Panc1 (cell line): ENCODE measurements around the gene PTAR1. TPM values are rescaled to one million over a fixed set of nuclear protein-coding genes. Genes with fewer than 3 reads are reported as not detected.

Experiments used
- ATAC-seq: fragments of 200-7000 bp; cut with Tn5 transposase; 2 replicates; pipeline ENCODE4 v1.9.1; 2020; ENCODE audit warnings: mild to moderate bottlenecking, moderate library complexity
- Bru-seq: library from RNA; stranded (reverse); fragments of 400-500 nt; gene quantifications from one replicate; lab custom pipeline; 2021; lab: Mats Ljungman, UMichigan
- BruChase-seq, 2 experiments: library from RNA; stranded (reverse); fragments of 400-500 nt; gene quantifications; one replicate each; lab custom pipeline; 2021; lab: Mats Ljungman, UMichigan
- BruUV-seq: library from RNA; stranded (reverse); fragments of 400-500 nt; replicated peaks from 2 replicates; lab custom pipeline; 2021; lab: Mats Ljungman, UMichigan
- CTCF ChIA-PET: fragments of 300-600 bp; sonication (Branson Sonifier 250); formaldehyde crosslinking; loops from one replicate; lab custom pipeline; 2022; ENCODE audit warnings: antibody characterized with exemption; lab: Charles Lee
- POLR2A ChIA-PET: fragments of 300-600 bp; sonication (Branson Sonifier 250); formaldehyde crosslinking; loops from one replicate; lab custom pipeline; 2022; ENCODE audit warnings: antibody characterized with exemption; lab: Charles Lee
- DNase-seq: peaks from one replicate; pipeline ENCODE4 v3.0.0-alpha.2; 2010; ENCODE audit warnings: low read depth, low spot score
- H3K27ac ChIP-seq: 2 replicates; pipeline ENCODE4 v1.5.1; 2011; ENCODE audit warnings: mild to moderate bottlenecking, low read length, inconsistent platforms
- H3K27me3 ChIP-seq: fragments of 200-500 bp; sonication (Bioruptor generic); 2 replicates; pipeline ENCODE4 v1.6.0; 2014; ENCODE audit warnings: low read length, inconsistent platforms; ENCODE audit not compliant: control insufficient read depth, insufficient read depth
- H3K36me3 ChIP-seq: fragments of 200-500 bp; sonication (Bioruptor generic); 2 replicates; pipeline ENCODE4 v1.5.1; 2014; ENCODE audit warnings: inconsistent platforms, mild to moderate bottlenecking, low read length, moderate library complexity; ENCODE audit not compliant: control insufficient read depth, insufficient read depth
- H3K4me1 ChIP-seq: 2 replicates; pipeline ENCODE4 v1.5.1; 2011; ENCODE audit warnings: inconsistent platforms, mild to moderate bottlenecking, low read length, moderate library complexity; ENCODE audit not compliant: control insufficient read depth, insufficient read depth
- H3K4me3 ChIP-seq, 2 experiments: 2 replicates each; pipeline ENCODE4 v1.5.1; 2011 to 2012; ENCODE audit warnings: low read depth in 2 of 2, low read length in 2 of 2, mild to moderate bottlenecking in 2 of 2, inconsistent platforms in 1 of 2, moderate library complexity in 1 of 2
- H3K9me3 ChIP-seq: fragments of 200-500 bp; sonication (Bioruptor generic); 2 replicates; pipeline ENCODE4 v1.5.1; 2014; ENCODE audit warnings: low read depth, mild to moderate bottlenecking, inconsistent platforms, low read length, moderate library complexity; ENCODE audit not compliant: control insufficient read depth, insufficient read depth
- CTCF ChIP-seq: fragments of 450-650 bp; IDR thresholded peaks from 2 replicates; pipeline ENCODE4 v1.5.1; 2017; ENCODE audit warnings: mild to moderate bottlenecking
- POLR2AphosphoS5 ChIP-seq: IDR thresholded peaks from 2 replicates; pipeline ENCODE4 v1.6.1; 2012; ENCODE audit warnings: mild to moderate bottlenecking, low read depth, low read length, moderate library complexity
- SIN3A ChIP-seq: IDR thresholded peaks from 2 replicates; pipeline ENCODE4 v1.6.1; 2012; ENCODE audit warnings: low read depth, mild to moderate bottlenecking, low read length, moderate library complexity, borderline replicate concordance; ENCODE audit not compliant: insufficient read depth
- in situ Hi-C: cut with HindIII; loops from 2 replicates; pipeline ENCODE4 v1.10.0; 2016; ENCODE audit warnings: low sequenced_read_pairs, low pct_unique_long_range_greater_than_20kb
- intact Hi-C: fragments of 100-400 bp; cut with micrococcal nuclease; formaldehyde crosslinking; loops from one replicate; pipeline ENCODE4 v1.10.0; 2022; ENCODE audit not compliant: unreplicated experiment
- long read RNA-seq: library from polyadenylated mRNA; unstranded; transcript quantifications from one replicate; pipeline ENCODE4 v2.0.0, GENCODE V29; 2021; ENCODE audit not compliant: unreplicated experiment
- polyA plus RNA-seq: library from polyadenylated mRNA; unstranded; fragments of >200 nt; gene quantifications from one replicate; pipeline ENCODE4 v1.2.1, GENCODE V29; 2012; ENCODE audit warnings: missing spikeins; ENCODE audit not compliant: insufficient read length
- total RNA-seq: library from RNA; stranded (reverse); gene quantifications from one replicate; pipeline ENCODE4 v1.2.1, GENCODE V29; 2021; ENCODE audit not compliant: unreplicated experiment

PTAR1 gene
- total RNA-seq = 26.0 TPM
- polyA plus RNA-seq = 6.1 TPM
- Bru-seq, nascent RNA = percentile 82 among the genes with signal in this experiment
- percentile 92 among the genes with signal in this experiment for BruChase-seq, experiment 1, labeled RNA remaining after a 2-hour chase
- percentile 91 among the genes with signal in this experiment for BruChase-seq, experiment 2, labeled RNA remaining after a 6-hour chase
- long read RNA-seq, partial matches to known transcripts = 0 of 7 reads
- long read RNA-seq, other reads (novel, unspliced or antisense) = 7 of 7 reads

GRCh38 chr9:69759421-69760277, at the start of gene PTAR1:
PTAR1 (minus strand) TSS chr9:69760011; CDS start chr9:69759938, 73 bp downstream.
- in situ Hi-C loops = no loop called here
- Histone ChIP-seq H3K27ac (peak within 1 kb of the TSS; percentile 96), H3K4me3 (peak within 1 kb of the TSS; percentile 76 to 88), H3K36me3 (no peaks in the 10 kb centered on the region; the same call in none of the 2 replicates), H3K9me3 (no peaks in the 10 kb centered on the region), H3K4me1 (peaks cover 8% of the 10 kb centered on the region; the same call in 1 of the 2 replicates), H3K27me3 (no peaks in the 10 kb centered on the region)
- no TSS peak for BruUV-seq
- TF ChIP-seq POLR2AphosphoS5 = peak; percentile 71
- TF ChIP-seq CTCF = no peak
- POLR2A ChIA-PET = no interaction called here
- peak; percentile 32 for DNase-seq
- intact Hi-C loops = loop anchor here (5.0 kb wide), 1 partner anchor 123 kb away; no protein-coding TSS in a partner anchor
- peak; percentile 98 for ATAC-seq
- CTCF ChIA-PET = no interaction called here

GRCh38 chr9:69809304-69809863, 49.6 kb upstream of the PTAR1 start:
- no peak for DNase-seq

More at GRCh38 chr9:69809304-69809863, 49.6 kb upstream of the PTAR1 start:
- H3K27ac ChIP-seq = no peak overlapping the region
- intact Hi-C loops (no loop called here), in situ Hi-C loops (no loop called here)
- ChIA-PET POLR2A (no interaction called here), CTCF (no interaction called here)
- ATAC-seq = no peak
- no peak overlapping the region for H3K4me3 ChIP-seq
- H3K27me3 ChIP-seq = no peaks in the 10 kb centered on the region
- no peaks in the 10 kb centered on the region for H3K9me3 ChIP-seq
- no TSS peak for BruUV-seq
- no peaks in the 10 kb centered on the region for H3K4me1 ChIP-seq
- TF ChIP-seq POLR2AphosphoS5 (no peak), CTCF (peak; percentile 12; the same call in 1 of the 2 replicates), SIN3A (no peak)
- H3K36me3 ChIP-seq = no peaks in the 10 kb centered on the region
